ENCODE results near the gene HACD4. TPM values are rescaled to one million over a fixed set of nuclear protein-coding genes. Genes with fewer than 3 reads are reported as not detected.
A peak's percentile ranks its signal among the peaks of the same experiment; 100 is the strongest.

HACD4 gene
- 1 to 10 TPM; 6.5 to 8.9 (median 6.7) TPM for polyA plus RNA-seq

- H3K9me3 Mint-ChIP-seq: no peaks in the 10 kb centered on the region
- H3K27ac Mint-ChIP-seq: peak within 1 kb of the TSS in 5 of 6 donors; percentile 61 to 85 (median 79)
- peak; percentile 62 to 68 (median 65) for DNase-seq
- peaks cover 29 to 31% of the 10 kb centered on the region in 2 donors for H3K4me1 Mint-ChIP-seq
- peaks cover 0 to 11% (median 0%) of the 10 kb centered on the region in 3 donors for H3K27me3 Mint-ChIP-seq (ENCODE audit: low read depth in 3 of 3)
- peaks cover 3 to 12% (median 8%) of the 10 kb centered on the region in 3 donors for H3K36me3 Mint-ChIP-seq
- peak within 1 kb of the TSS in 4 of 5 donors; percentile 80 to 86 (median 85) for H3K4me3 Mint-ChIP-seq
These were observed at the start of gene HACD4 for GRCh38 chr9:21031091-21031807. HACD4 (minus strand) TSS chr9:21031640; CDS start chr9:21031590, 50 bp downstream.

- Mint-ChIP-seq H3K4me3 (no peak overlapping the region), H3K36me3 (no peaks in the 10 kb centered on the region), H3K4me1 (peaks cover 13 to 34% of the 10 kb centered on the region in 2 donors)
These were observed 49.4 kb upstream of the HACD4 start for GRCh38 chr9:21080793-21081192.

GRCh38 chr9:21078702-21079101 is 47.3 kb upstream of the HACD4 start:
- Mint-ChIP-seq H3K27me3 (ENCODE audit: low read depth in 3 of 3) (peaks cover 0 to 3% (median 3%) of the 10 kb centered on the region in 3 donors), H3K9me3 (no peaks in the 10 kb centered on the region), H3K4me1 (peaks cover 13 to 34% of the 10 kb centered on the region in 2 donors), H3K27ac (no peak overlapping the region), H3K36me3 (no peaks in the 10 kb centered on the region), H3K4me3 (no peak overlapping the region)
- DNase-seq: no peak

More at GRCh38 chr9:21080793-21081192, 49.4 kb upstream of the HACD4 start:
- no peak for DNase-seq
- peaks cover 0 to 4% (median 3%) of the 10 kb centered on the region in 3 donors for H3K27me3 Mint-ChIP-seq (ENCODE audit: low read depth in 3 of 3)
- no peak overlapping the region for H3K27ac Mint-ChIP-seq
- no peaks in the 10 kb centered on the region for H3K9me3 Mint-ChIP-seq

- peaks cover 13 to 31% of the 10 kb centered on the region in 2 donors for H3K4me1 Mint-ChIP-seq
- H3K9me3 Mint-ChIP-seq: no peaks in the 10 kb centered on the region
- no peak for DNase-seq
- peaks cover 0 to 3% (median 0%) of the 10 kb centered on the region in 3 donors for H3K27me3 Mint-ChIP-seq (ENCODE audit: low read depth in 3 of 3)
- no peaks in the 10 kb centered on the region for H3K36me3 Mint-ChIP-seq
- H3K27ac Mint-ChIP-seq: no peak within 1 kb of the TSS
- H3K4me3 Mint-ChIP-seq: no peak within 1 kb of the TSS
These were observed 46.3 kb upstream of the HACD4 start, which contains the start of gene IFNB1 for GRCh38 chr9:21077781-21078180. IFNB1 (minus strand) TSS chr9:21077942; CDS start chr9:21077869, 73 bp downstream.

GRCh38 chr9:21075484-21075883 is 44.0 kb upstream of the HACD4 start:
- Mint-ChIP-seq H3K4me1 (peaks cover 0 to 8% of the 10 kb centered on the region in 2 donors), H3K27ac (no peak overlapping the region), H3K9me3 (no peaks in the 10 kb centered on the region), H3K4me3 (no peak overlapping the region), H3K36me3 (no peaks in the 10 kb centered on the region), H3K27me3 (ENCODE audit: low read depth in 3 of 3) (peaks cover 0 to 3% (median 2%) of the 10 kb centered on the region in 3 donors)
- no peak for DNase-seq

- H3K27ac Mint-ChIP-seq: no peak overlapping the region
- H3K4me1 Mint-ChIP-seq: no peaks in the 10 kb centered on the region
- no peak for DNase-seq
- H3K4me3 Mint-ChIP-seq: no peak overlapping the region
- no peaks in the 10 kb centered on the region for H3K9me3 Mint-ChIP-seq
- H3K36me3 Mint-ChIP-seq: no peaks in the 10 kb centered on the region
- peaks cover 0 to 2% (median 0%) of the 10 kb centered on the region in 3 donors for H3K27me3 Mint-ChIP-seq (ENCODE audit: low read depth in 3 of 3)
These were observed 39.5 kb upstream of the HACD4 start for GRCh38 chr9:21070906-21071305.

- DNase-seq: no peak
- no peak overlapping the region for H3K27ac Mint-ChIP-seq
- H3K4me1 Mint-ChIP-seq: no peaks in the 10 kb centered on the region
- no peaks in the 10 kb centered on the region for H3K36me3 Mint-ChIP-seq
- H3K27me3 Mint-ChIP-seq (ENCODE audit: low read depth in 3 of 3): peaks cover 0 to 2% (median 0%) of the 10 kb centered on the region in 3 donors
- H3K9me3 Mint-ChIP-seq: no peaks in the 10 kb centered on the region
- H3K4me3 Mint-ChIP-seq: no peak overlapping the region
These were observed 38.7 kb upstream of the HACD4 start for GRCh38 chr9:21070171-21070571.

GRCh38 chr9:21060919-21061561 is 29.6 kb upstream of the HACD4 start:
- peak in 2 of 3 donors; percentile 15 to 17 for DNase-seq
- Mint-ChIP-seq H3K4me1 (peaks cover 20 to 31% of the 10 kb centered on the region in 2 donors), H3K36me3 (no peaks in the 10 kb centered on the region), H3K27ac (peak overlapping the region in 5 of 6 donors; percentile 52 to 83 (median 62)), H3K27me3 (ENCODE audit: low read depth in 3 of 3) (peaks cover 0 to 4% (median 2%) of the 10 kb centered on the region in 3 donors), H3K9me3 (no peaks in the 10 kb centered on the region), H3K4me3 (peak overlapping the region; percentile 23 to 73 (median 40))

GRCh38 chr9:21056931-21057330 is 25.5 kb upstream of the HACD4 start:
- H3K4me1 Mint-ChIP-seq: peaks cover 20 to 28% of the 10 kb centered on the region in 2 donors
- no peak overlapping the region for H3K4me3 Mint-ChIP-seq
- peaks cover 0 to 4% (median 0%) of the 10 kb centered on the region in 3 donors for H3K36me3 Mint-ChIP-seq
- no peak for DNase-seq
- peaks cover 0 to 4% (median 3%) of the 10 kb centered on the region in 3 donors for H3K27me3 Mint-ChIP-seq (ENCODE audit: low read depth in 3 of 3)
- no peaks in the 10 kb centered on the region for H3K9me3 Mint-ChIP-seq
- H3K27ac Mint-ChIP-seq: no peak overlapping the region

GRCh38 chr9:21053851-21054250 is 22.4 kb upstream of the HACD4 start:
- H3K4me3 Mint-ChIP-seq: no peak overlapping the region
- no peaks in the 10 kb centered on the region for H3K9me3 Mint-ChIP-seq
- H3K4me1 Mint-ChIP-seq: no peaks in the 10 kb centered on the region
- DNase-seq: no peak
- peaks cover 0 to 3% (median 1%) of the 10 kb centered on the region in 3 donors for H3K27me3 Mint-ChIP-seq (ENCODE audit: low read depth in 3 of 3)
- peaks cover 0 to 4% (median 0%) of the 10 kb centered on the region in 3 donors for H3K36me3 Mint-ChIP-seq
- no peak overlapping the region for H3K27ac Mint-ChIP-seq

- H3K27ac Mint-ChIP-seq: no peak overlapping the region
- H3K9me3 Mint-ChIP-seq: no peaks in the 10 kb centered on the region
These were observed 15.8 kb upstream of the HACD4 start for GRCh38 chr9:21047281-21047691.

GRCh38 chr9:21043841-21044240 is 12.4 kb upstream of the HACD4 start:
- H3K27me3 Mint-ChIP-seq (ENCODE audit: low read depth in 3 of 3): peaks cover 0 to 3% (median 0%) of the 10 kb centered on the region in 3 donors
- no peaks in the 10 kb centered on the region for H3K9me3 Mint-ChIP-seq
- no peak overlapping the region for H3K4me3 Mint-ChIP-seq
- peaks cover 15 to 22% of the 10 kb centered on the region in 2 donors for H3K4me1 Mint-ChIP-seq
- no peak overlapping the region for H3K27ac Mint-ChIP-seq
- H3K36me3 Mint-ChIP-seq: no peaks in the 10 kb centered on the region
- DNase-seq: no peak

More at GRCh38 chr9:21047281-21047691, 15.8 kb upstream of the HACD4 start:
- peaks cover 5 to 9% of the 10 kb centered on the region in 2 donors for H3K4me1 Mint-ChIP-seq
- no peak overlapping the region for H3K4me3 Mint-ChIP-seq
- no peaks in the 10 kb centered on the region for H3K36me3 Mint-ChIP-seq
- H3K27me3 Mint-ChIP-seq (ENCODE audit: low read depth in 3 of 3): no peaks in the 10 kb centered on the region
- no peak for DNase-seq

GRCh38 chr9:21042466-21042865 is 11.0 kb upstream of the HACD4 start:
- no peak for DNase-seq
- no peak overlapping the region for H3K4me3 Mint-ChIP-seq
- H3K9me3 Mint-ChIP-seq: no peaks in the 10 kb centered on the region
- no peaks in the 10 kb centered on the region for H3K36me3 Mint-ChIP-seq
- H3K27me3 Mint-ChIP-seq (ENCODE audit: low read depth in 3 of 3): peaks cover 0 to 3% (median 0%) of the 10 kb centered on the region in 3 donors
- no peak overlapping the region for H3K27ac Mint-ChIP-seq
- peaks cover 14 to 21% of the 10 kb centered on the region in 2 donors for H3K4me1 Mint-ChIP-seq

GRCh38 chr9:21039302-21039701 is 7.9 kb upstream of the HACD4 start:
- no peaks in the 10 kb centered on the region for H3K9me3 Mint-ChIP-seq
- peaks cover 0 to 4% (median 3%) of the 10 kb centered on the region in 3 donors for H3K27me3 Mint-ChIP-seq (ENCODE audit: low read depth in 3 of 3)
- H3K27ac Mint-ChIP-seq: peak overlapping the region in 4 of 6 donors; percentile 9 to 64 (median 26)
- peak overlapping the region in 2 of 5 donors; percentile 14 to 19 for H3K4me3 Mint-ChIP-seq
- H3K36me3 Mint-ChIP-seq: peaks cover 0 to 4% (median 3%) of the 10 kb centered on the region in 3 donors
- DNase-seq: no peak
- H3K4me1 Mint-ChIP-seq: peaks cover 11 to 15% of the 10 kb centered on the region in 2 donors
